Stimulated activated memory B cell treated with anti-CD40 and anti-IgM and Interleukin-4, amounts not matched to agents 10 μg/mL and 1 μg/mL and 100 μg/mL, for 72 hours (primary cell): Measurements from ENCODE around the gene STK24.
"Not testable (repeated sequence)": the region's sequence is repeated elsewhere in the genome, so short reads cannot be mapped to it uniquely, and the experiment has no call there.

Source experiments
- ATAC-seq: fragments of 150-1000 bp; cut with Tn5 transposase; 2 replicates; pipeline ENCODE4 v1.10.0; 2021
- H3K27ac Mint-ChIP-seq: one replicate; pipeline ENCODE4 v1.8.0; 2022; ENCODE audit warnings: mild to moderate bottlenecking, mixed read lengths
- H3K27me3 Mint-ChIP-seq: one replicate; pipeline ENCODE4 v1.8.0; 2022; ENCODE audit warnings: mixed read lengths
- H3K36me3 Mint-ChIP-seq: one replicate; pipeline ENCODE4 v1.8.0; 2022; ENCODE audit warnings: mixed read lengths
- H3K4me1 Mint-ChIP-seq: one replicate; pipeline ENCODE4 v1.8.0; 2022; ENCODE audit warnings: mixed read lengths
- H3K4me3 Mint-ChIP-seq: one replicate; pipeline ENCODE4 v1.8.0; 2022; ENCODE audit warnings: mild to moderate bottlenecking, moderate library complexity, mixed read lengths
- H3K9me3 Mint-ChIP-seq: one replicate; pipeline ENCODE4 v1.8.0; 2022; ENCODE audit warnings: mixed read lengths

STK24 gene

GRCh38 chr13:98589516-98589915 lies 12.6 kb upstream of the STK24 start:
- not testable (repeated sequence) for ATAC-seq, H3K9me3 Mint-ChIP-seq, H3K27ac Mint-ChIP-seq, H3K36me3 Mint-ChIP-seq, H3K4me3 Mint-ChIP-seq, H3K27me3 Mint-ChIP-seq, H3K4me1 Mint-ChIP-seq

- Mint-ChIP-seq H3K27ac (no peak overlapping the region), H3K9me3 (peaks cover 8% of the 10 kb centered on the region), H3K4me1 (no peaks in the 10 kb centered on the region), H3K36me3 (peaks cover 6% of the 10 kb centered on the region), H3K4me3 (no peak overlapping the region), H3K27me3 (no peaks in the 10 kb centered on the region)
- no peak for ATAC-seq
Observed at GRCh38 chr13:98586400-98587345, 9.8 kb upstream of the STK24 start.

- no peak overlapping the region for H3K4me3 Mint-ChIP-seq
- H3K27ac Mint-ChIP-seq, result no peak overlapping the region
- H3K4me1 Mint-ChIP-seq, result no peaks in the 10 kb centered on the region
- H3K36me3 Mint-ChIP-seq, result peaks cover 6% of the 10 kb centered on the region
- H3K9me3 Mint-ChIP-seq, result peaks cover 8% of the 10 kb centered on the region
- ATAC-seq, result no peak
- no peaks in the 10 kb centered on the region for H3K27me3 Mint-ChIP-seq
Observed at GRCh38 chr13:98585946-98586345, 9.0 kb upstream of the STK24 start.

- Mint-ChIP-seq H3K4me3 (no peak overlapping the region), H3K27ac (no peak overlapping the region), H3K9me3 (peaks cover 5% of the 10 kb centered on the region), H3K36me3 (peaks cover 6% of the 10 kb centered on the region), H3K4me1 (no peaks in the 10 kb centered on the region), H3K27me3 (no peaks in the 10 kb centered on the region)
- ATAC-seq, result no peak
Observed at GRCh38 chr13:98585398-98585754, 8.5 kb upstream of the STK24 start.

DNA sequence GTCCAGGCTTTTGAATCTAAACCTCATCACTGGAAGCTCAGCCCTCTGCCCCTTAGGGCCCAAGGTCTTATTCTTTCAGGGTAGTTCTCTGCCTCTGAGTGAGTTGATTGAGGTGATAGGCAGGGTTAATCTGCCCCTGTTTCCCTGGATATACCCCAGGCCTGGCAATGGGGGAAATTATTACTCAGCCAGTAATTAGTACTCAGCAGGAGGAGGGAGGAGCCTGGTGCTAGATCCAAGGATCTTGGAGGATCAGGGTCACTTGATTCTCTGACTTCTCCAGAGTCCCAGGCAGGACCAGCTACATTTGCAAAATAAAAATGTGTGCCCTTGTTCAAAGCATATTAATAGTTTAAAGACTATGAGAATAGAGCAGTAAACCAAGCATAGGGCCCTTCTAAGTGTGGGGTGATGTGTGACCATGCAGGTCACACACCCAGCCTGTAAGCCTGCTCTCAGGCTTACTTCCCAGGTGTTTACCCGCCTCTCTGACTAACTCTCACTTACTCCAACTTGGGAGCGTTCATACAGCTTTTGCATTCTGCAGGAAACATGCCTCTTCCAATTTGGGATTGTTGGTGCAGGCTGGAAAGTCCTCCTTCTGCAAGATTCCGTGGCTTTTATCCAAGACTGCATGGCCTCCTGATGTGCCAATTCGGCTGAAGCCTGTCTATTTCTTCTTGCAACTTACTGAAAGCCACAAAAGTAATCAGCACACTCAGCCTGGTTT lies 7.9 kb upstream of the STK24 start:
- Mint-ChIP-seq H3K36me3 (peaks cover 2% of the 10 kb centered on the region), H3K27me3 (no peaks in the 10 kb centered on the region), H3K4me1 (no peaks in the 10 kb centered on the region), H3K9me3 (peaks cover 2% of the 10 kb centered on the region), H3K27ac (no peak overlapping the region), H3K4me3 (no peak overlapping the region)
- no peak for ATAC-seq

- H3K4me1 Mint-ChIP-seq, result peaks cover 10% of the 10 kb centered on the region
- H3K4me3 Mint-ChIP-seq, result no peak overlapping the region
- H3K9me3 Mint-ChIP-seq, result no peaks in the 10 kb centered on the region
- no peaks in the 10 kb centered on the region for H3K36me3 Mint-ChIP-seq
- no peak for ATAC-seq
- no peak overlapping the region for H3K27ac Mint-ChIP-seq
- no peaks in the 10 kb centered on the region for H3K27me3 Mint-ChIP-seq
Observed at GRCh38 chr13:98582947-98583346, 6.0 kb upstream of the STK24 start.

DNA sequence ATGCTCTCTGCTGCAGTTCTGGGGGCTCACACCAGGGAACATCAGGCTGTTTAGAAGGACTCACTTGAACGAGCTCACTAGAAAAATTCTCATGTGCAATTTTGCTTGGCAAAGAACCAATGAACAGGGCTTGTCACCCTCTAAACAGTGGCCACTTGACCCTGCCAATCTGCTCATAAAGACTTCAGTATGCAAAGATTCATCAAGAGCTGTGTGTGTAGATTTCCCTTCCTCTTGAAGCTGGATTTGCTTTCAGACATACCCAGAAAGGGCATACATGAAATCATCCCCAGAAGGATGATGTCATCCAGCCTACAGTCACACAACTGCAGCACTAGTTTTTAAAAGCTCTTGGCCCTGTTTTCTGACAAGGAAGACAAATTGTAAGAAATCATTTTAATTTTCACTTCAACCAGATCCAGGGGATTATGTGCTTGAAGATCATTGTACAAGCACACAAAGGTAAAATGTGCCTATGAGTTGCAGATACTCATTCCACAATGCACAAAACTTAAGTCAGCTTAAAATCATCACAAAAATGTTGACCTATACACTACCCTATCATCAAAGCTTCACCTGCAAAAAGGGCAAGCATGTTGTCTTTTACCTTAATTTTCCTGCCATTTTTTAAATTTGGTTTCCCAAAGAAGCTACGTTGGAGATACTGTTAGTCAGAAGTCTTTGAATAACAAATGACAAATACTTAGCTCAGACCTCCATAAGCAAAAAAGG lies 5.2 kb upstream of the STK24 start:
- ATAC-seq, result no peak
- Mint-ChIP-seq H3K9me3 (no peaks in the 10 kb centered on the region), H3K27me3 (no peaks in the 10 kb centered on the region), H3K36me3 (no peaks in the 10 kb centered on the region), H3K4me1 (peaks cover 17% of the 10 kb centered on the region), H3K4me3 (no peak overlapping the region), H3K27ac (no peak overlapping the region)

- no peak for ATAC-seq
- Mint-ChIP-seq H3K9me3 (no peaks in the 10 kb centered on the region), H3K4me3 (no peak overlapping the region)
Observed at GRCh38 chr13:98581381-98581780, 4.5 kb upstream of the STK24 start.

GRCh38 chr13:98580420-98580819 lies 3.5 kb upstream of the STK24 start:
- Mint-ChIP-seq H3K4me1 (peaks cover 20% of the 10 kb centered on the region), H3K36me3 (no peaks in the 10 kb centered on the region), H3K27me3 (no peaks in the 10 kb centered on the region), H3K9me3 (no peaks in the 10 kb centered on the region), H3K4me3 (no peak overlapping the region), H3K27ac (peak overlapping the region; percentile 40)
- ATAC-seq, result no peak

More at GRCh38 chr13:98581381-98581780, 4.5 kb upstream of the STK24 start:
- H3K36me3 Mint-ChIP-seq, result no peaks in the 10 kb centered on the region
- no peaks in the 10 kb centered on the region for H3K27me3 Mint-ChIP-seq
- H3K27ac Mint-ChIP-seq, result no peak overlapping the region
- H3K4me1 Mint-ChIP-seq, result peaks cover 17% of the 10 kb centered on the region

DNA sequence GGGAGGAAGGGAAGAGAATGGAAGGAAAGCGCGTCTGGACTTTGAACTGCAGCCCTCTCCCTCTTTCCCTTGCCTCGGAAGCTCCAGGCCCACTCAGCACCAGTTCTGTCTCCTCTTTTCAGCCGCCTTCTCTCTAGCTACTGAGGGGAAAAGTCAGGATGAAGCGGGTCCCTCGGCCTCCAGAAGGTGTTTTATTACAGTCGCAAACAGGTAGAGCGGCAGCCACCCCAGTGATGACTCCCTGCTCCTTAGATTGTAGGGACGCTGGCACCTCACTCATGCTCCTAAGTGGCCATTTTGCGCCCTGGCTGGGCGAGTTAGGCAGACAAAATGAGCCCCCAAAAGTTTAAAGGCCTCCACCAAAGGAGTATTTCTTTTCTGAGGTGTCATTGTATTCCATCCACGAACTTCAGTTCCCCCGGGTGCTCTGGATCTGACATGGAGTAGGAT lies 954 bp upstream of the STK24 start:
- H3K36me3 Mint-ChIP-seq, result peaks cover 6% of the 10 kb centered on the region

GRCh38 chr13:98576200-98576945 lies 534 bp downstream of the STK24 start:
- H3K4me1 Mint-ChIP-seq, result peaks cover 59% of the 10 kb centered on the region
- H3K27me3 Mint-ChIP-seq, result no peaks in the 10 kb centered on the region
- peak; percentile 69 for ATAC-seq
- H3K4me3 Mint-ChIP-seq, result peak overlapping the region; percentile 91
- H3K9me3 Mint-ChIP-seq, result no peaks in the 10 kb centered on the region
- peak overlapping the region; percentile 90 for H3K27ac Mint-ChIP-seq
- peaks cover 6% of the 10 kb centered on the region for H3K36me3 Mint-ChIP-seq

More for the DNA sequence above, 954 bp upstream of the STK24 start:
- no peak for ATAC-seq
- Mint-ChIP-seq H3K27me3 (no peaks in the 10 kb centered on the region), H3K27ac (peak overlapping the region; percentile 88), H3K4me1 (peaks cover 44% of the 10 kb centered on the region), H3K9me3 (no peaks in the 10 kb centered on the region), H3K4me3 (peak overlapping the region; percentile 82)

DNA sequence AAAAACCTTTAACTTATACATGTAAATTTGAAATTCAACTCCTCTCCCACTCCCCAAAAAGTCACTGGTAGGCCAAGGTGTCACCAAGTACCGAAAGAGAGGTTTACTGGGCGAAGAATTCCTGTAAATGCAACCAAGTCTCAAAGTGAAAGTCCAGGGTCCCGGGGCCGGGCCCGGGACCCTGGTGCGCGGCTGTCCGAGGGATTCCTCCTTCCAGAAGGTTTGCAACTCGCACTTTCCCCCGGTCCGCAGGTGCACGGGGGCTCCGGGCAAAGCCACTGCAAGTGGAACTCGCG lies 1.1 kb downstream of the STK24 start:
- H3K4me1 Mint-ChIP-seq, result peaks cover 65% of the 10 kb centered on the region
- no peaks in the 10 kb centered on the region for H3K9me3 Mint-ChIP-seq
- peak overlapping the region; percentile 91 for H3K4me3 Mint-ChIP-seq
- peaks cover 6% of the 10 kb centered on the region for H3K36me3 Mint-ChIP-seq
- no peaks in the 10 kb centered on the region for H3K27me3 Mint-ChIP-seq
- H3K27ac Mint-ChIP-seq, result peak overlapping the region; percentile 90
- ATAC-seq, result no peak

DNA sequence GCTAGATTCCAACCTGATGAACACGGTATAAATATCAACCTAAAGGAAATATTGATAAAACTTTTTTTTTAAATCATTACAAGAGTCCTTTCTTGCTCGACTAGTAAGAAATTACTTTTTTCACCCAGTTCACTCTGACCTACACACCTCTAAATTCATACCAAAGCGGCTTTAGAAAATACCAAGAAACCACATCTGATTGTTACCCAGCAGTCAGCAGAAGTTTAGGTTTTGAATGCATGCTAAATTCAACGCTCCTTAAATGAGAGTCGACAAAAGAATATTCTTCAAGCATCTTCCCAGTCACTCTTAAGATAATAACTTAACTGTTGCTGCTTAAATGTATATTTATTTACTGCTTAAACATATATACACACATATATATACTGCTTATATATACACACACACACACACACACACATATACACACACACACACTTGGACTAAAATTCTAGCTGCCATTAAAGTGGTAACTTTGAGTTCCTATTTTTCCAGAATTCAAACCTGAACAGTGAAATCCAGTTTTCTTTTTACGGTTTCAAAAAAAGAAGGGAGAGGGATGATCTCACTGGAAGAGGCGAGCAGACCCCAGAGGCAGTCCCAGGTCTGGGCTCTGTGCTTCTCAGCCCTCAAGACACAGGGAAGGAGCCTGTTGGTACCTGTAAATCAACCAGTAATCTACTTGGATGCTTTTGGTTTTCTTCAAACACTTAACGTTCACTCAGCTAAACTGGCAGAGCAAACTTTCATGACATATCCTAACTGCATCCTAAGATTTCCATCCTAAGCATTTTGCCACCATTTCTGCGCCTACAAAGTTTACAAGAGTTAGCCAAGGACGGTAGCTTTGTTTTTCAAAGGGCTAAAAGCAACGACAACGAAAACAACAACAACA lies 1.7 kb downstream of the STK24 start:
- no peak for ATAC-seq
- no peaks in the 10 kb centered on the region for H3K27me3 Mint-ChIP-seq
- peaks cover 6% of the 10 kb centered on the region for H3K36me3 Mint-ChIP-seq
- no peaks in the 10 kb centered on the region for H3K9me3 Mint-ChIP-seq
- peaks cover 71% of the 10 kb centered on the region for H3K4me1 Mint-ChIP-seq
- peak overlapping the region; percentile 91 for H3K4me3 Mint-ChIP-seq
- H3K27ac Mint-ChIP-seq, result peak overlapping the region; percentile 90
